Raji (cell line): ENCODE results near the gene GNAQ.

ENCODE experiments used
- POLR2A ChIP-seq: IDR thresholded peaks from 2 replicates; pipeline ENCODE4 v1.6.1; 2011; ENCODE audit warnings: low read depth, low read length, control low read depth; ENCODE audit not compliant: insufficient read depth

Gene GNAQ

DNA sequence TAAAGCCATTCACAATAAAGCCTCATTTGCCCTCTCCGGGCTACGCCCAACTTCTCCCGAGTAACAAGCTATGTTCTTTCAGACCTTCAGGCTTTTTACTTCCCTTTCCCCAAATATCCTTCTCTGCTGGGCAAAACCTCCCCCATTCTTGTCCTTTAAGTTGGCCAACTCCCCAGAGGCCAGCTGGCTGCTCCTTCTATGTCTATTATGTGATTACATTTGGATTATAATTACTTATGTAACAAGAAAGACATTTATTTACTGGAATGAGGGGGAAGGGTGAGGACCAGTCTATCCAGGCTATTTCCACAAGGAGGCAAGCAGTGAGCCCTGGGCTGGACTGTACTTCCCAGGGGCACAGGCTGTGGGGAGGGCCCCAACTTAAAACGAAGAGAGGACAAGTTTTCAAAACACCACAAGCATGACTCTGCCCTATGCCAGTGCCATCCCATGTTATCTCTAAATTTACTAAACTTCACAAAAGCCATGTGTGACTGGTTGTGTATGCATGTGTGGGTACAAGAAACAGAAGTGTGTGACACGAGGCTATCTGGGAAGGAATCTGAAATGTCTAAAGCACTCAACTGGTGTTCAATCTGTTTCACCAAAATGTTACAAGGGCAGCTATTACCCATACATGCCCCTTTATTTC is 84.5 kb downstream of the GNAQ start:
- TF ChIP-seq POLR2A: no peak

DNA sequence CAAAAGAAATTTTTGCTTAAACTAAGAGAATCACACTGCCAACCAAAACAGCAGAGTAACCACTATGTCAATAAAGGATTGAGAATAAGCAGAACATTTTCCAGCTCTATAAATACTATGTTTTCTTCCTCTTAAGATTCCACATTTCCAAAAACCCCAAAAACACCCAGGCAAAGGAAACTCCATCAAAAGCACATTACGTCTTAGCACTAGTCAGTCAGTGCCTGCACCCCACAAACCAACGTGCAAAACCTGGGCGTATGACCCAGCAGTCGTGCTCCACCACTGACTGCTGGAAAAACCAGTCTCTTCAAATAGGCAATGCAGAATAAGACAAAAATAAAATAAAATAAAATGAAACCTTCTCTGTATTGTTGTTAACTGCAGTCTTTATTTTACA is 85.3 kb downstream of the GNAQ start:
- no peak for TF ChIP-seq POLR2A

DNA sequence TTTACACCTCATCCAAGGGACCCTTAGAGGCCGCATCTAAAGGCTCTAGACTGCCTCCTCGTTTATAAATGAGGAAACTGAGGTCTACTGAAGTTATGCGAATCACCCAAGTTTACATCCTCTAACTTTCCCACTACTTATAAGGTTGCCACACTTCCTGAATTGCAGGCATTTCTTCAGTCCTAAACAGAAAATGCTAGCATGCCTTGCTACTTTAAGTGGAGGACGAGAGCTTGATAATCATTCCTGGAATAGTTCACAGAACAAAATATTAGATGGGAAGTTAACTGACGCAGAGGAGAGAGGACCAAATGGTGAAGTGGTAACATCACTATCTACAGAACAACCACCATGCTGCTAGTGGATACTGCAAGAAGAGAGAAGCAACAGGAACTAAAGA is 85.8 kb downstream of the GNAQ start:
- no peak for TF ChIP-seq POLR2A

DNA sequence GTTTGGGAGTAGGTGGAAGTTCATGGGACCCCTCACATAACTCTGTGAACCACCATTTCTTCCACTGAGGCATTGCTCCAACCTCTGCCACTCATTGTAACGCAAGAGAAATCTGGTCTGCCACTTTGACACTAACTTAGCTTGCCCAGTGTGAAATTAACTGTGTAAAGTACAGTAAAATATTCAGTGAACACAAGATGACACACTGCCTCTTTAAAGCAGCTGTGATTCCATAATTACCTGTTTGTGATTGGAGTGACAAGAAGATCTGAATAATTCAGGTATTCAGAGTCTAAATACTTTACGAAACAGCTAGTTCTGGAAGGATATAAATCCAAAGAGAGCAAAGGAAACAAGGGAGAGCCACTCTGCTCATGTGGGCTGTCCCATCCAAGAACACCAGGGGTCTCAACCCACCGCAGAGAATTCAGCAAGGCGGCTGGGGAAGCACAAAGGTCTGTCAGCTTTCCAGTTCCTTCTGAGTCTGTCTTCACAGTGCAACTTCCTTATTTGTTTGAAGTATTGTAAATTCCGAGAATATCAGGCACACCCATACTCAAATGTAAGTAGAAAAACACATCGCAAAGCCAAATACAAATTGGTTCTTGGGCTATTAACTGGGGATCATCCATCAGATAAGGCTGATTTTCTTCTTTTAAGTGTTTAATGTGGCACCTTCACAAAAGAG is 86.9 kb downstream of the GNAQ start:
- TF ChIP-seq POLR2A: no peak

DNA sequence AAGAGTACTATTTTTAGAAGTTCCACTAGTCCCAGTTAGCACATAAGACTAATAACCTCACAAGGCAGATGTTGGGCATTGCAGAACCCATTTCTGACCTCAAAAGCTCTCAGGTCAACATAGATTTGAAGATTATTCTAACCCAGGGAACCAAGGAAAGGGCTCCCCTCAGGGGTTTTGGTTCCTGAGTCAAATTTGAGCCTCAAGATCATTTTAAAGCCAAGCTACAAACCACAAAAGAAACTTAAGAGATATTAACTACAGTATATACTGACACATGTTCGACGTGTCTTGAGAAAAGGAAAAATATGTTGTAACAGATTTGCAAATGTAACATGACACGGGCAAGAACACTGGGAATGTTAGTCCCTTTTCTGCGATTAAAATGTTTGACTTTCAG is 88.6 kb downstream of the GNAQ start:
- TF ChIP-seq POLR2A: no peak

DNA sequence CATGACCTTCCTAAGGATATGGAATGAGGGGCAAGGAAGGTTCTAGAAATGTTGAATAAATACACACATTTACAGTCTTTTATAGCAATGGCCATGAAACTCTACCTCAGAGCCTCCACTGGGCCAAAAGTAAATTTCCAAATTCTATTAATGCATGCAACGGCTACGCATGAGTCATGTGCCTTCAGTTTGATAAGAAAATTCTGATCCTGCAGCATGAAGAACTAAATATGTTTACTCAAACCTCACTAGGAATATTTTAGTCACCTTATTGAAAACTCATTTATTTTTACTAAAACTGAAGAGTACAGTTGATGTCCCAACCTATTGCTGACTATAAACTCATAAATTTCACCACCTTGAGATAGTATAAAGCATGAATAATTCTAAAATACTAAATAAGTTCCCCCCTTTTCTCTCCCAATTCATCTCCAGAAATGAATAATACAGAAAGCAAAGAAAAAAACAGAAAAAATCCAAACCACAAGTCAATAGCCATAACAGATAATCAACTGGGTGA is 92.4 kb downstream of the GNAQ start:
- TF ChIP-seq POLR2A: no peak

DNA sequence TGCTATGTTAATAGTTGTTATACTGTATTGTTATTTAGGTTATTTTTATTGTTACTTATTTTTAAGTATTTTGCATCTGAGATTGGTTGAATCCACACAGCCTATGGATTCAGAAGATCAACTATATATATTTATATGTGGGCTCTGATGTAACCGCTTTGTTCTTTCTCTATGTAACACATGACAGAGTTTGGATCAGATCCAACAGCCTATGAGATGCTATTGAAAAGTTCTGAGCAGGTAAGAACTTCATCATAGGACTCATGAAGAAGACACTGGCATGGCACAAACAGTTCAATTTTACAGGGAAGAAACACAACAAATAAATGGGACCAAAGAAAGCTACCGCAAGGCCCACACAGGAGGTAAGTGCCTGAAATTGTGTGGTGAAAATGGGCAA is 93.4 kb downstream of the GNAQ start:
- no peak for TF ChIP-seq POLR2A

DNA sequence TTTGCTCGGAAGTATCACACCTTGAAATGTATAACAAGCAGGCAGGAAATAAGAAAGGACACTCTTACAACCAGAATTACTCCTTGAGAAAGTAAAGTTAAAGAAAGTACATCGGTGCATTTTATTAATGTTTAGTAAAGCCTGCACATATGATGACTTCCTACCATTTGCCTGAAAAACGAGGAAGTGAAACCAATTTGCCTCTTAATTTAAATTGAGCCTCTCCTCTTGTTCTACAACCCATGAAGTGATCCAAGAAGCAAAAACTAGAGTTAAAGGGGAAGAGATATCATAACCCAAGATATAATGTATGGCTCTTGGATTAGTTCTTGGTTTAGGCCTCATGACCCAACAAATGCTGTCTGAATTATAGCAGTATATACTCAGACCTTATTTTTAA is 95.6 kb downstream of the GNAQ start:
- no peak for TF ChIP-seq POLR2A

DNA sequence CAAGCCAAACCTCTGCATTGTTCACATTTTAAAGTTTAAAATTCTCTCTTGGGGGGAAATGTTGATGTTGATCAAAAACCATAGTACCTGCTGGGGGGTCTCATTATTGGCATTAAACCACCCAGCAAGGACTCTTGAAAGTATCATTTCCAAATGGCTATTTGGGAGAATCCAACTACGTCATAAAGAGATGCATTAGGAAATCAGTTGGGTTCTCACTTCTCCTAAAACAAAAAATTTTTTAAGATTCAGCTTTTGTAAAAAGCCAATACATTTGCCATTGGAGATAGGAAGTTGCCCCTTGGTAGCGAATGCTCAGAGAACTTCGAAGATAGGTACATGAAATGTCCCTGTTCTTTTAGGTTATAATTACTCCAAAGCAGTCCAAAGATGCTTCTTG is 96.4 kb downstream of the GNAQ start:
- TF ChIP-seq POLR2A: no peak

DNA sequence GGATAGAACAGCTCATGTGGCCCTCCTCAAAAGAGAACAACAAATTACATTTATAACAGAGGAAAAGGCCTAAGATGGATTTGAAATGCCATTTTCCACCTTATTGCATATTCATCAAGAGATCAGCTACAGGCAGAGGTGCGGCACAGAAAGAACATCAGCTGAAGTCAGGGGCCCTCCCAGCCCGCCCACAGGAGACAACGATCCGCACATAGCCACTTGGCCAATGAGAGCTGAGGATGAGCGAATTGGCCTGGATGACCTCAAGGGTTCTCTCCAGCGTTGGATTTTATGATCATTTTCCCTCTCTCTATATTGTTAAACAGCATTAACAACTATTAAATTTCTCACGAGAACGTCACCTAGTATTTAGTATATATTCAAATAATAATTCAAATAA is 97.6 kb downstream of the GNAQ start:
- TF ChIP-seq POLR2A: no peak

DNA sequence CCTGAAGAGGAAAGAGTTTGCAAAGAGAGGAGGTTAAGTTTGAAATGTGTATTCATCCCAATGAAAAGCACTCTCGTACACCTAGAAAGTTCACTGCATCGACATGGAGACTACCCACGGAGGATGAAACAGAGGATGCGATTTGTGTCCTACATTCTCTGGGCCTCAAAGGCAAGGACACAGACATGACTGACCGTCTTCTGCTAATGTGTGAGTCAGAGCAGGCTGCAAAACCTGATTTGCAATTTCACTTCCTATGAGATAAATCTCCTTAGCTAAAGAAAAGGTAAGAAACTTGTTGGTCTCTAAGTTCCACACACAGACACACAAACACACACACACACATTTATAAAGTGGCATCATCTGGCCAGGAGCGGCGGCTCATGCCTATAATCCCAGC is 98.6 kb downstream of the GNAQ start:
- no peak for TF ChIP-seq POLR2A

DNA sequence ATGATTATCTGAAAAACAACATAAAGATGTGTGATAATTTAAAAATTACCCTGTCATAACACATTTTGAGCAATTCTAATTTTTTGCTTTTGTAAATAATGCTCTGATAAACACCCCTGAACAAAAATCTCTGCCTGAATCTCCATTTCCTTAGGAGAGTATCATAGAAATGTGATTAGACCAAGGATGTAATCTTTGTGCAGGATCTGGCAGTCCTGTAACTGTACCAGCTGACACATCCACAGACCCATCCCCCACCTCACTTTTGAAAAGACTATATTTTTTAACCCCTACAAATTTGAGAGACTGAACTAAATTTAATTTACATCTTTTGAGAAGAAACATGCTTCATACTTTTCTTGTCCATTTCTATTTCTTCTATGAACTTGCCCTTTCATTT is 101.7 kb downstream of the GNAQ start:
- no peak for TF ChIP-seq POLR2A

DNA sequence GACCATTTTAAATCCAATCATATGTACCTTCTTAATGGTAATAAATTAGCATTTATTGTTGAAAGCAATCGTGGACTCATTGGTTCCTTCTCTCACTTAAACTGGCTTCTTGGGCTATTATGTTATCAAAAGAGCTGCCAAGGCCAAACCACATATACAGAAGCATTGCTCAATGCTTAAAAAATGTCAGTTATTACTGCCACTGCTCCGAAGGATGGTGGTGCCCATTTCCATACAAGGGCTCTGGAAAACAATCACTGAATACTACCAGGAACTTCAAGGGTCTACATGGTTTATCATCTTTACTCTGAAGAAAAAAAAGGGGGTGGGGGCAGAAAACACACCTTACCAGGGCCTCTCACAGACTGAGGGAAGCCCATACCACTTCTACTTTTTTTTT is 104.3 kb downstream of the GNAQ start:
- TF ChIP-seq POLR2A: no peak

DNA sequence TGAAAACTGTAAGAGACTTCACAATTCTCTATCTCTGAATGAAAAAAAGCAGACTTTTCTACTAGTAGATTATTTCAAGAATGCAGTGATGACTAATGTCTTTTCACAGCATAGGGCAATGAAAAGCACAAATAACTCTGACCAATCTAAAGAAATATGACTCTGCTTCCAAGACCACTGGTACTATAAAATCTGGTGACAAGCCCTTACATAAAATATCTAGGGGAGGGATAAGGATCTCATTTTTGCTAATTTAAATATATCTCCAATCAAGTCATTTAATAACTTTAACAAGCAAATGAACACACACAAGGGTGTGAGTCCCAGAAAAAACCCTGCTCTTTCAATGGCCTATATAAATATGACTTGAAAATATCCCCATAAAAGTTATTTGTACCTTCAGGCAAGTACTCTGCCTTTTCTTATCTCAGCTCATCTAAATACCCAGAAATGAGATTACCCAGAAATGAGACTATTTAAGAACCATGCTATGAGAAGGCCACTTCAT is 105.2 kb downstream of the GNAQ start:
- no peak for TF ChIP-seq POLR2A

DNA sequence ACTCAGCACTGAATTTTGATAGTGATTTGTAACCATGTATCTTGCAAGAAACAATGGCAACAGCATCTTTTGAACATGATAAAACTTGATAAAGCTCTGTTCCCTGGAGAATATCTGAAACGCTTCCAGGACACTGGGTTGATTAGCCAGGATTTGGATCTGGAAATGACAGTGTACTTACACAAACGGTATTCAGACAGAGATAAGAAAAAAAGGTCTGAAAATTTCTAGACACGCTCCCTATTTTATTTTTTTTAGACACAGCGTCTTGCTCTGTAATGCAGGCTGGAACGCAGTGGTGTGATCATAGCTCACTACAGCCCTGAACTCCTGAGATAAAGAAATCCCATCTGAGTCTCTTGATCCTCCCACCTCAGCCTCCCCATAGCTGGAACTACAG is 109.0 kb downstream of the GNAQ start:
- no peak for TF ChIP-seq POLR2A

DNA sequence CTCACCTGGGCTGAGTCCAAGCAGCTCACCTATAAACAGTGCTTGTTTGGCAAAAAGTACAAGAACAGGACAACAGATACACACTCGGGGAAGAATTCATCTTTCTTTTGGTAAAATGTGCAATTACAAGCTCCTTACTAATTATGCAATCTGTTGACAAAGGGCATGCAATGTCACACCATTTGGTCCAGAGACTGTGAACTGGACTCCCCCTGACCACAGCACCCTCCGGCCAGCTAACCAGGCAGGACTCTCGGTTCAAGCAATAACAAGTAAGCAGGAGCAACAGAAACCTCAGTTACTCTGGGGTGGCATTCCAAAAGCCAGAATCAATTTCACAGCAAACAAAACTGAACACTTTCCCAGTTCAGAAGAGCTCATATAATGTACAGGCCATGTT is 113.8 kb downstream of the GNAQ start:
- TF ChIP-seq POLR2A: no peak
